HepG2 (cell line): ENCODE measurements around the gene PATL2. TPM values are rescaled to one million over a fixed set of nuclear protein-coding genes. Genes with fewer than 3 reads are reported as not detected.

Source experiments
- ETV6 ChIP-seq: sonication (generic); formaldehyde crosslinking; conservative IDR thresholded peaks from 2 replicates; pipeline ENCODE4 v1.4.0; 2020; ENCODE audit warnings: missing genetic modification reagents
- HDAC2 ChIP-seq: sonication (generic); formaldehyde crosslinking; IDR thresholded peaks from 2 replicates; pipeline ENCODE4 v1.4.0; 2020; ENCODE audit warnings: missing genetic modification reagents
- KLF6 ChIP-seq: IDR thresholded peaks from 2 replicates; pipeline ENCODE4 v1.8.0; 2016; ENCODE audit warnings: missing biosample characterization, missing genetic modification reagents
- NFIB ChIP-seq: sonication (generic); formaldehyde crosslinking; IDR thresholded peaks from 2 replicates; pipeline ENCODE4 v1.9.0; 2021; ENCODE audit warnings: missing genetic modification reagents, mild to moderate bottlenecking, borderline replicate concordance
- NR2C2 ChIP-seq: sonication (generic); formaldehyde crosslinking; IDR thresholded peaks from 2 replicates; pipeline ENCODE4 v1.4.0; 2020; ENCODE audit warnings: missing genetic modification reagents, mild to moderate bottlenecking, moderate library complexity, borderline replicate concordance
- PHB2 ChIP-seq: fragments of 450-650 bp; IDR thresholded peaks from 2 replicates; pipeline ENCODE4 v1.6.1; 2018; ENCODE audit not compliant: partially characterized antibody
- PTBP1 ChIP-seq: fragments of 200-400 bp; formaldehyde crosslinking; IDR thresholded peaks from 2 replicates; pipeline ENCODE4 v1.6.1; 2018; ENCODE audit warnings: low read length, low read depth; ENCODE audit not compliant: poor library complexity, severe bottlenecking
- RBAK ChIP-seq: sonication (generic); formaldehyde crosslinking; IDR thresholded peaks from 2 replicates; pipeline ENCODE4 v1.5.1; 2020; ENCODE audit warnings: mild to moderate bottlenecking, missing genetic modification reagents
- REXO4 ChIP-seq: sonication (generic); formaldehyde crosslinking; IDR thresholded peaks from 2 replicates; pipeline ENCODE4 v1.8.0; 2022; ENCODE audit warnings: missing genetic modification reagents, mild to moderate bottlenecking, borderline replicate concordance
- SAFB2 ChIP-seq: sonication (generic); formaldehyde crosslinking; IDR thresholded peaks from 2 replicates; pipeline ENCODE4 v1.5.1; 2020; ENCODE audit warnings: missing genetic modification reagents, low read depth, mild to moderate bottlenecking, borderline replicate concordance
- TCF7L2 ChIP-seq: IDR thresholded peaks from 2 replicates; pipeline ENCODE4 v1.6.1; 2011; ENCODE audit warnings: mild to moderate bottlenecking, low read depth, low read length, moderate library complexity
- ZBTB38 ChIP-seq: sonication (generic); formaldehyde crosslinking; IDR thresholded peaks from 2 replicates; pipeline ENCODE4 v1.5.1; 2020; ENCODE audit warnings: mild to moderate bottlenecking, missing genetic modification reagents
- ZMYM2 ChIP-seq: sonication (generic); formaldehyde crosslinking; IDR thresholded peaks from 2 replicates; pipeline ENCODE4 v1.8.0; 2022; ENCODE audit warnings: mild to moderate bottlenecking, missing genetic modification reagents
- ZNF296 ChIP-seq: sonication (generic); formaldehyde crosslinking; conservative IDR thresholded peaks from 2 replicates; pipeline ENCODE4 v1.5.0; 2020; ENCODE audit warnings: mild to moderate bottlenecking, missing genetic modification reagents
- polyA plus RNA-seq, 8 experiments: library from polyadenylated mRNA; depleted of rRNA in 3 of 8; stranded (reverse) in 7 of 8; unstranded in 1 of 8; fragments of >200 nt; fragmentation: Illumina TruSeq in 4 of 8; extraction: Trizol in 4 of 8; gene quantifications; 2 replicates each; pipeline versions ENCODE4 v1.2.1 to v1.2.3, GENCODE V29; 2011 to 2016; ENCODE audit warnings: low read depth in 4 of 8, missing spikeins in 1 of 8, mixed read lengths in 1 of 8; ENCODE audit not compliant: insufficient read depth in 1 of 8
- total RNA-seq, 5 experiments: library from RNA; depleted of rRNA; stranded (reverse); fragments of >200 nt; fragmentation: Illumina TruSeq; extraction: Trizol; gene quantifications; 2 replicates each; pipeline ENCODE4 v1.2.3, GENCODE V29; 2016; ENCODE audit warnings: low read depth in 1 of 5
- TF ChIP-seq, protein P1 (sequence below): sonication (generic); formaldehyde crosslinking; IDR thresholded peaks from 2 replicates; pipeline ENCODE4 v1.8.1; 2023; ENCODE audit warnings: missing genetic modification reagents, inconsistent platforms, borderline replicate concordance
- TF ChIP-seq, protein P2 (sequence below): sonication (generic); formaldehyde crosslinking; IDR thresholded peaks from 2 replicates; pipeline ENCODE4 v1.4.0; 2020; ENCODE audit warnings: missing genetic modification reagents, borderline replicate concordance
- TF ChIP-seq, protein P3 (sequence below): sonication (generic); formaldehyde crosslinking; IDR thresholded peaks from 2 replicates; pipeline ENCODE4 v1.8.1; 2022; ENCODE audit warnings: mild to moderate bottlenecking, missing genetic modification reagents
- TF ChIP-seq, protein P4 (sequence below): sonication (generic); formaldehyde crosslinking; IDR thresholded peaks from 2 replicates; pipeline ENCODE4 v1.5.0; 2020; ENCODE audit warnings: mild to moderate bottlenecking, low read depth, missing genetic modification reagents, borderline replicate concordance
- TF ChIP-seq, protein P5 (sequence below): sonication (generic); formaldehyde crosslinking; IDR thresholded peaks from 2 replicates; pipeline ENCODE4 v1.8.1; 2023; ENCODE audit warnings: mild to moderate bottlenecking, moderate library complexity, missing genetic modification reagents
- TF ChIP-seq, protein P6 (sequence below): sonication (generic); formaldehyde crosslinking; IDR thresholded peaks from 2 replicates; pipeline ENCODE4 v1.8.0; 2022; ENCODE audit warnings: low read depth, missing genetic modification reagents

Gene PATL2
- total and polyA plus RNA-seq, 2 of the 13 experiments (the other 11 are each of a cell fraction or from before 2014, with no cell fraction given), result 0.15 to 0.53 TPM

DNA sequence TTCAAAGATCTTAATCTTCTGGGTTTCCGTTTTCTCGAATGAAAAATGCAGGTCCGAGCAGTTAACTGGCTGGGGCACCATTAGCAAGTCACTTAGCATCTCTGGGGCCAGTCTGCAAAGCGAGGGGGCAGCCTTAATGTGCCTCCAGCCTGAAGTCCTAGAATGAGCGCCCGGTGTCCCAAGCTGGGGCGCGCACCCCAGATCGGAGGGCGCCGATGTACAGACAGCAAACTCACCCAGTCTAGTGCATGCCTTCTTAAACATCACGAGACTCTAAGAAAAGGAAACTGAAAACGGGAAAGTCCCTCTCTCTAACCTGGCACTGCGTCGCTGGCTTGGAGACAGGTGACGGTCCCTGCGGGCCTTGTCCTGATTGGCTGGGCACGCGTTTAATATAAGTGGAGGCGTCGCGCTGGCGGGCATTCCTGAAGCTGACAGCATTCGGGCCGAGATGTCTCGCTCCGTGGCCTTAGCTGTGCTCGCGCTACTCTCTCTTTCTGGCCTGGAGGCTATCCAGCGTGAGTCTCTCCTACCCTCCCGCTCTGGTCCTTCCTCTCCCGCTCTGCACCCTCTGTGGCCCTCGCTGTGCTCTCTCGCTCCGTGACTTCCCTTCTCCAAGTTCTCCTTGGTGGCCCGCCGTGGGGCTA is at the start of gene PATL2, which contains the start of gene B2M (continued):
- TF ChIP-seq NR2C2 (CRISPR knock-in tag) (0 out of 2 replicates have a peak, but pooled peaks have one; percentile 6), ZMYM2 (CRISPR knock-in tag) (no peak), NFIB (CRISPR knock-in tag) (no peak), TCF7L2 (no peak), KLF6 (CRISPR knock-in tag) (no peak), REXO4 (CRISPR knock-in tag) (no peak), ETV6 (CRISPR knock-in tag) (no peak), SAFB2 (CRISPR knock-in tag) (no peak), PHB2 (no peak), ZBTB38 (peak; percentile 53; the same call in 1 of the 2 replicates), PTBP1 (no peak), RBAK (CRISPR knock-in tag) (no peak), HDAC2 (CRISPR knock-in tag) (no peak; the same call in 1 of the 2 replicates), ZNF296 (CRISPR knock-in tag) (no peak)
- TF ChIP-seq, protein P1, sequence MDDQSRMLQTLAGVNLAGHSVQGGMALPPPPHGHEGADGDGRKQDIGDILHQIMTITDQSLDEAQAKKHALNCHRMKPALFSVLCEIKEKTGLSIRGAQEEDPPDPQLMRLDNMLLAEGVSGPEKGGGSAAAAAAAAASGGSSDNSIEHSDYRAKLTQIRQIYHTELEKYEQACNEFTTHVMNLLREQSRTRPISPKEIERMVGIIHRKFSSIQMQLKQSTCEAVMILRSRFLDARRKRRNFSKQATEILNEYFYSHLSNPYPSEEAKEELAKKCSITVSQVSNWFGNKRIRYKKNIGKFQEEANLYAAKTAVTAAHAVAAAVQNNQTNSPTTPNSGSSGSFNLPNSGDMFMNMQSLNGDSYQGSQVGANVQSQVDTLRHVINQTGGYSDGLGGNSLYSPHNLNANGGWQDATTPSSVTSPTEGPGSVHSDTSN, result no peak
- TF ChIP-seq, protein P2, sequence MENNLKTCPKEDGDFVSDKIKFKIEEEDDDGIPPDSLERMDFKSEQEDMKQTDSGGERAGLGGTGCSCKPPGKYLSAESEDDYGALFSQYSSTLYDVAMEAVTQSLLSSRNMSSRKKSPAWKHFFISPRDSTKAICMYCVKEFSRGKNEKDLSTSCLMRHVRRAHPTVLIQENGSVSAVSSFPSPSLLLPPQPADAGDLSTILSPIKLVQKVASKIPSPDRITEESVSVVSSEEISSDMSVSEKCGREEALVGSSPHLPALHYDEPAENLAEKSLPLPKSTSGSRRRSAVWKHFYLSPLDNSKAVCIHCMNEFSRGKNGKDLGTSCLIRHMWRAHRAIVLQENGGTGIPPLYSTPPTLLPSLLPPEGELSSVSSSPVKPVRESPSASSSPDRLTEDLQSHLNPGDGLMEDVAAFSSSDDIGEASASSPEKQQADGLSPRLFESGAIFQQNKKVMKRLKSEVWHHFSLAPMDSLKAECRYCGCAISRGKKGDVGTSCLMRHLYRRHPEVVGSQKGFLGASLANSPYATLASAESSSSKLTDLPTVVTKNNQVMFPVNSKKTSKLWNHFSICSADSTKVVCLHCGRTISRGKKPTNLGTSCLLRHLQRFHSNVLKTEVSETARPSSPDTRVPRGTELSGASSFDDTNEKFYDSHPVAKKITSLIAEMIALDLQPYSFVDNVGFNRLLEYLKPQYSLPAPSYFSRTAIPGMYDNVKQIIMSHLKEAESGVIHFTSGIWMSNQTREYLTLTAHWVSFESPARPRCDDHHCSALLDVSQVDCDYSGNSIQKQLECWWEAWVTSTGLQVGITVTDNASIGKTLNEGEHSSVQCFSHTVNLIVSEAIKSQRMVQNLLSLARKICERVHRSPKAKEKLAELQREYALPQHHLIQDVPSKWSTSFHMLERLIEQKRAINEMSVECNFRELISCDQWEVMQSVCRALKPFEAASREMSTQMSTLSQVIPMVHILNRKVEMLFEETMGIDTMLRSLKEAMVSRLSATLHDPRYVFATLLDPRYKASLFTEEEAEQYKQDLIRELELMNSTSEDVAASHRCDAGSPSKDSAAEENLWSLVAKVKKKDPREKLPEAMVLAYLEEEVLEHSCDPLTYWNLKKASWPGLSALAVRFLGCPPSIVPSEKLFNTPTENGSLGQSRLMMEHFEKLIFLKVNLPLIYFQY (CRISPR knock-in tag), result peak; percentile 17; the same call in 1 of the 2 replicates
- TF ChIP-seq, protein P3, sequence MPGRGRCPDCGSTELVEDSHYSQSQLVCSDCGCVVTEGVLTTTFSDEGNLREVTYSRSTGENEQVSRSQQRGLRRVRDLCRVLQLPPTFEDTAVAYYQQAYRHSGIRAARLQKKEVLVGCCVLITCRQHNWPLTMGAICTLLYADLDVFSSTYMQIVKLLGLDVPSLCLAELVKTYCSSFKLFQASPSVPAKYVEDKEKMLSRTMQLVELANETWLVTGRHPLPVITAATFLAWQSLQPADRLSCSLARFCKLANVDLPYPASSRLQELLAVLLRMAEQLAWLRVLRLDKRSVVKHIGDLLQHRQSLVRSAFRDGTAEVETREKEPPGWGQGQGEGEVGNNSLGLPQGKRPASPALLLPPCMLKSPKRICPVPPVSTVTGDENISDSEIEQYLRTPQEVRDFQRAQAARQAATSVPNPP (CRISPR knock-in tag), result no peak
- TF ChIP-seq, protein P4, sequence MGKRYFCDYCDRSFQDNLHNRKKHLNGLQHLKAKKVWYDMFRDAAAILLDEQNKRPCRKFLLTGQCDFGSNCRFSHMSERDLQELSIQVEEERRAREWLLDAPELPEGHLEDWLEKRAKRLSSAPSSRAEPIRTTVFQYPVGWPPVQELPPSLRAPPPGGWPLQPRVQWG, result no peak
- TF ChIP-seq, protein P5, sequence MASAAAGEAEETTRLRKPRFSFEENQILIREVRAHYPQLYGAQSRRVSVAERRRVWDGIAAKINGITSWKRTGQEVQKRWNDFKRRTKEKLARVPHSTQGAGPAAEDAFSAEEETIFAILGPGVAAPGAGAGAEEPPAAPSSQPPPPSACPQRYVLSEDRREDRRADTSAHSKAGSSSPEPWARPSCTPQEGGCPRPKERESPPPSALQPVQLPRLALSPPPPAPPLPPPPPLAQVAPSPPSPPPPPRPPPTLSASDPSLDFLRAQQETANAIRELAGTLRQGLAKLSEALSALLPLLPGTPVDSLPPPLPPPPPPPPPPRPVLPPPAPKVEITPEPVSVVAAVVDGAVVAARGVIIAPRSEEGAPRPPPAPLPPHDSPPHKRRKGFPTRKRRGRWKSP (CRISPR knock-in tag), result peak; percentile 81
- TF ChIP-seq, protein P6, sequence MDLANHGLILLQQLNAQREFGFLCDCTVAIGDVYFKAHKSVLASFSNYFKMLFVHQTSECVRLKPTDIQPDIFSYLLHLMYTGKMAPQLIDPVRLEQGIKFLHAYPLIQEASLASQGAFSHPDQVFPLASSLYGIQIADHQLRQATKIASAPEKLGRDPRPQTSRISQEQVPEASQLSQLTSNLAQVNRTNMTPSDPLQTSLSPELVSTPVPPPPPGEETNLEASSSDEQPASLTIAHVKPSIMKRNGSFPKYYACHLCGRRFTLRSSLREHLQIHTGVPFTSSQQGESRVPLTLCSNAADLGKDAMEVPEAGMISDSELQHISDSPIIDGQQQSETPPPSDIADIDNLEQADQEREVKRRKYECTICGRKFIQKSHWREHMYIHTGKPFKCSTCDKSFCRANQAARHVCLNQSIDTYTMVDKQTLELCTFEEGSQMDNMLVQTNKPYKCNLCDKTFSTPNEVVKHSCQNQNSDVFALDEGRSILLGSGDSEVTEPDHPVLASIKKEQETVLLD, result no peak
